GM12865 (cell line): ENCODE results near the gene FBXO21.

Experiments
- DNase-seq: peaks from one replicate; pipeline ENCODE4 v3.0.0; 2010; ENCODE audit warnings: low read depth
- H3K4me3 ChIP-seq: 2 replicates; pipeline ENCODE4 v1.5.1; 2011; ENCODE audit warnings: mild to moderate bottlenecking, low read depth, low read length, control low read depth
- CTCF ChIP-seq: IDR thresholded peaks from 2 replicates; pipeline ENCODE4 v1.5.1; 2011; ENCODE audit warnings: low read length, control low read depth, low read depth, inconsistent platforms; ENCODE audit not compliant: insufficient read depth; ENCODE audit errors: missing control alignments

Gene FBXO21

GRCh38 chr12:117213295-117213808, 23.1 kb upstream of the FBXO21 start:
- no peak for TF ChIP-seq CTCF
- no peak for DNase-seq
- H3K4me3 ChIP-seq, result no peak overlapping the region

- DNase-seq, result peak; percentile 73
- peak; percentile 89 for TF ChIP-seq CTCF
- no peak overlapping the region for H3K4me3 ChIP-seq
Measured at GRCh38 chr12:117212563-117213190, 22.4 kb upstream of the FBXO21 start.

GRCh38 chr12:117210266-117210918, 20.1 kb upstream of the FBXO21 start:
- DNase-seq, result no peak
- no peak for TF ChIP-seq CTCF
- H3K4me3 ChIP-seq, result no peak overlapping the region

GRCh38 chr12:117209626-117210025, 19.4 kb upstream of the FBXO21 start:
- H3K4me3 ChIP-seq, result no peak overlapping the region
- no peak for TF ChIP-seq CTCF

GRCh38 chr12:117208811-117209455, 18.7 kb upstream of the FBXO21 start:
- no peak overlapping the region for H3K4me3 ChIP-seq
- TF ChIP-seq CTCF, result no peak
- no peak for DNase-seq

More at GRCh38 chr12:117209626-117210025, 19.4 kb upstream of the FBXO21 start:
- no peak for DNase-seq

GRCh38 chr12:117208206-117208605, 17.9 kb upstream of the FBXO21 start:
- DNase-seq, result no peak
- TF ChIP-seq CTCF, result no peak

More at GRCh38 chr12:117208206-117208605, 17.9 kb upstream of the FBXO21 start:
- no peak overlapping the region for H3K4me3 ChIP-seq
